H1 (cell line): ENCODE data around the gene FARS2.

ENCODE experiments used
- BACH1 ChIP-seq: IDR thresholded peaks from 2 replicates; pipeline ENCODE4 v1.6.1; 2012; ENCODE audit warnings: low read length, improper control_type of control experiment
- CTCF ChIP-seq, 3 experiments: IDR thresholded peaks; 1 replicate in 2 of 3; 2 replicates in 1 of 3; pipeline versions ENCODE4 v1.5.1 to v1.6.1; 2011; ENCODE audit warnings: low read length in 3 of 3, mild to moderate bottlenecking in 3 of 3, inconsistent platforms in 2 of 3, low read depth in 1 of 3, moderate library complexity in 1 of 3; ENCODE audit not compliant: insufficient read depth in 1 of 3; ENCODE audit errors: control extremely low read depth in 1 of 3
- EP300 ChIP-seq, 2 experiments: IDR thresholded peaks; 1 replicate in 1 of 2; 2 replicates in 1 of 2; pipeline ENCODE4 v1.6.1; 2011 to 2012; ENCODE audit warnings: low read depth in 2 of 2, low read length in 2 of 2, mild to moderate bottlenecking in 2 of 2, borderline replicate concordance in 1 of 2, inconsistent platforms in 1 of 2, moderate library complexity in 1 of 2
- GTF2F1 ChIP-seq: IDR thresholded peaks from 2 replicates; pipeline ENCODE4 v1.6.1; 2012; ENCODE audit warnings: low read depth, low read length, improper control_type of control experiment, borderline replicate concordance
- KDM1A ChIP-seq: fragments of 200-600, 300-600 bp; sonication (generic); IDR thresholded peaks from 2 replicates; pipeline ENCODE4 v1.7.1; 2016; ENCODE audit warnings: mild to moderate bottlenecking, low read length, borderline replicate concordance
- MAFK ChIP-seq: IDR thresholded peaks from 2 replicates; pipeline ENCODE4 v1.6.1; 2012; ENCODE audit warnings: low read depth, mild to moderate bottlenecking, improper control_type of control experiment, low read length
- POLR2A ChIP-seq, 2 experiments: IDR thresholded peaks; 1 replicate in 1 of 2; 2 replicates in 1 of 2; pipeline ENCODE4 v1.6.1; 2011; ENCODE audit warnings: low read depth in 2 of 2, low read length in 2 of 2, mild to moderate bottlenecking in 2 of 2; ENCODE audit errors: control extremely low read depth in 1 of 2
- POLR2AphosphoS5 ChIP-seq: IDR thresholded peaks from 2 replicates; pipeline ENCODE4 v1.6.1; 2011; ENCODE audit warnings: low read depth, low read length
- SP2 ChIP-seq: IDR thresholded peaks from 2 replicates; pipeline ENCODE4 v1.6.1; 2012; ENCODE audit warnings: mild to moderate bottlenecking, low read length, inconsistent platforms
- USF2 ChIP-seq: IDR thresholded peaks from 2 replicates; pipeline ENCODE4 v1.6.1; 2011; ENCODE audit warnings: low read length, improper control_type of control experiment
- ZNF274 ChIP-seq: IDR thresholded peaks from 2 replicates; pipeline ENCODE4 v1.7.0; 2012; ENCODE audit warnings: low read length, borderline replicate concordance; ENCODE audit errors: extremely low read depth

GRCh38 chr6:5639193-5639592 lies 377.9 kb downstream of the FARS2 start:
- TF ChIP-seq POLR2A (IDR thresholded peaks at IDR 0.05; ENCODE audit: control extremely low read depth in 1 of 2, low read depth in 2 of 2, low read length in 2 of 2), result no peak
- TF ChIP-seq MAFK, result no peak
- TF ChIP-seq ZNF274, result no peak
- no peak for TF ChIP-seq POLR2AphosphoS5
- no peak for TF ChIP-seq CTCF (IDR thresholded peaks at IDR 0.05; ENCODE audit: control extremely low read depth in 1 of 3, insufficient read depth in 1 of 3, low read depth in 1 of 3, low read length in 3 of 3)
- TF ChIP-seq GTF2F1, result no peak
- no peak for TF ChIP-seq USF2
- no peak for TF ChIP-seq KDM1A
- TF ChIP-seq SP2, result no peak
- no peak for TF ChIP-seq BACH1
- TF ChIP-seq EP300 (IDR thresholded peaks at IDR 0.05; ENCODE audit: borderline replicate concordance in 1 of 2, low read depth in 2 of 2, low read length in 2 of 2), result no peak
